ENCODE data around the gene CSF1.

GRCh38 chr1:109946511-109946910 lies 35.9 kb downstream of the CSF1 start:
- TF ChIP-seq EZH2 (IDR thresholded peaks at IDR 0.05; ENCODE audit: borderline replicate concordance, low read length) (no peak), CTCF (conservative IDR thresholded peaks at IDR 0.05 in 1 of 2, IDR thresholded peaks at IDR 0.05 in 1 of 2; ENCODE audit: extremely low read depth in 1 of 2, insufficient read depth in 1 of 2, low read depth in 1 of 2, low read length in 2 of 2) (no peak)
